HL-60 (cell line): Measurements from ENCODE around the gene ESYT2.

Source experiments
- GABPA ChIP-seq: IDR thresholded peaks from 2 replicates; pipeline ENCODE4 v1.6.1; 2012; ENCODE audit warnings: low read depth
- POLR2AphosphoS5 ChIP-seq: IDR thresholded peaks from 2 replicates; pipeline ENCODE4 v1.6.1; 2012; ENCODE audit warnings: low read depth
- TF ChIP-seq, protein P1 (sequence below): IDR thresholded peaks from one replicate; pipeline ENCODE4 v1.5.1; 2011; ENCODE audit warnings: low read length, control low read depth, inconsistent platforms; ENCODE audit not compliant: insufficient read depth
- TF ChIP-seq, protein P2 (sequence below): IDR thresholded peaks from 2 replicates; pipeline ENCODE4 v1.6.1; 2012; ENCODE audit warnings: low read depth; ENCODE audit not compliant: insufficient replicate concordance

DNA sequence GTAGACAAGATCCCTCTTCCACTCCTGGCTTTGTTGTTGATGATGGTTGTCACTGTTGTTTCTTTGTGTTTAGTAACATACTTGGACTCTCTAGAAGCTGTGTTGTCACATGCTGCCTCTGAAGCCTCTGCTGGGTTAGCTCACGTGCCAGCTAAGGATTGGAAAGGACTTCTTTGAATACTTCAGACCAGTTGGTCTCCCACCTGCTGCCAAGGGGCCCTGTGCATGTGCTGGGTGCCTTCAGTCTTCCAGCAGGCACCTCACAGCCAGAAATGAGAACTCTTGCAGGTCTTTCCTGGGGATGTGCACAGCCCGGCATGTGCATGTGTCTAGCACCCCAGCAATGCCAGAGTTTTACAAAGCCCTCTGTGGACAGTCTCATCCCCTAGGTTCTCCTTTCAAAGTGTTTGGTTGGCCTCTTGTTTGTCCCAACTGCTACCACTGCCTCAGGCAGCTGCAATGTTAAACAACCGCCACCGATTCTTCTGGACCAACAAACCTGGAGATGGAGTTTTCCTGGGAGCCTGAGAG, 103.0 kb downstream of the ESYT2 start:
- TF ChIP-seq, protein P1, sequence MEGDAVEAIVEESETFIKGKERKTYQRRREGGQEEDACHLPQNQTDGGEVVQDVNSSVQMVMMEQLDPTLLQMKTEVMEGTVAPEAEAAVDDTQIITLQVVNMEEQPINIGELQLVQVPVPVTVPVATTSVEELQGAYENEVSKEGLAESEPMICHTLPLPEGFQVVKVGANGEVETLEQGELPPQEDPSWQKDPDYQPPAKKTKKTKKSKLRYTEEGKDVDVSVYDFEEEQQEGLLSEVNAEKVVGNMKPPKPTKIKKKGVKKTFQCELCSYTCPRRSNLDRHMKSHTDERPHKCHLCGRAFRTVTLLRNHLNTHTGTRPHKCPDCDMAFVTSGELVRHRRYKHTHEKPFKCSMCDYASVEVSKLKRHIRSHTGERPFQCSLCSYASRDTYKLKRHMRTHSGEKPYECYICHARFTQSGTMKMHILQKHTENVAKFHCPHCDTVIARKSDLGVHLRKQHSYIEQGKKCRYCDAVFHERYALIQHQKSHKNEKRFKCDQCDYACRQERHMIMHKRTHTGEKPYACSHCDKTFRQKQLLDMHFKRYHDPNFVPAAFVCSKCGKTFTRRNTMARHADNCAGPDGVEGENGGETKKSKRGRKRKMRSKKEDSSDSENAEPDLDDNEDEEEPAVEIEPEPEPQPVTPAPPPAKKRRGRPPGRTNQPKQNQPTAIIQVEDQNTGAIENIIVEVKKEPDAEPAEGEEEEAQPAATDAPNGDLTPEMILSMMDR = no peak
- TF ChIP-seq, protein P2, sequence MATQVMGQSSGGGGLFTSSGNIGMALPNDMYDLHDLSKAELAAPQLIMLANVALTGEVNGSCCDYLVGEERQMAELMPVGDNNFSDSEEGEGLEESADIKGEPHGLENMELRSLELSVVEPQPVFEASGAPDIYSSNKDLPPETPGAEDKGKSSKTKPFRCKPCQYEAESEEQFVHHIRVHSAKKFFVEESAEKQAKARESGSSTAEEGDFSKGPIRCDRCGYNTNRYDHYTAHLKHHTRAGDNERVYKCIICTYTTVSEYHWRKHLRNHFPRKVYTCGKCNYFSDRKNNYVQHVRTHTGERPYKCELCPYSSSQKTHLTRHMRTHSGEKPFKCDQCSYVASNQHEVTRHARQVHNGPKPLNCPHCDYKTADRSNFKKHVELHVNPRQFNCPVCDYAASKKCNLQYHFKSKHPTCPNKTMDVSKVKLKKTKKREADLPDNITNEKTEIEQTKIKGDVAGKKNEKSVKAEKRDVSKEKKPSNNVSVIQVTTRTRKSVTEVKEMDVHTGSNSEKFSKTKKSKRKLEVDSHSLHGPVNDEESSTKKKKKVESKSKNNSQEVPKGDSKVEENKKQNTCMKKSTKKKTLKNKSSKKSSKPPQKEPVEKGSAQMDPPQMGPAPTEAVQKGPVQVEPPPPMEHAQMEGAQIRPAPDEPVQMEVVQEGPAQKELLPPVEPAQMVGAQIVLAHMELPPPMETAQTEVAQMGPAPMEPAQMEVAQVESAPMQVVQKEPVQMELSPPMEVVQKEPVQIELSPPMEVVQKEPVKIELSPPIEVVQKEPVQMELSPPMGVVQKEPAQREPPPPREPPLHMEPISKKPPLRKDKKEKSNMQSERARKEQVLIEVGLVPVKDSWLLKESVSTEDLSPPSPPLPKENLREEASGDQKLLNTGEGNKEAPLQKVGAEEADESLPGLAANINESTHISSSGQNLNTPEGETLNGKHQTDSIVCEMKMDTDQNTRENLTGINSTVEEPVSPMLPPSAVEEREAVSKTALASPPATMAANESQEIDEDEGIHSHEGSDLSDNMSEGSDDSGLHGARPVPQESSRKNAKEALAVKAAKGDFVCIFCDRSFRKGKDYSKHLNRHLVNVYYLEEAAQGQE = no peak
- TF ChIP-seq GABPA (no peak), POLR2AphosphoS5 (no peak)
